Peyer's patch (tissue), 4 donors: ENCODE data around the gene SPSB2. TPM values are rescaled to one million over a fixed set of nuclear protein-coding genes. Genes with fewer than 3 reads are reported as not detected.
A peak's percentile ranks its signal among the peaks of the same experiment; 100 is the strongest.
"Not testable (repeated sequence)": the region's sequence is repeated elsewhere in the genome, so short reads cannot be mapped to it uniquely, and the experiment has no call there.

ENCODE experiments used
- DNase-seq, 3 donors: peaks; one replicate each; pipeline ENCODE4 v3.0.0-alpha.2; 2017 to 2019
- H3K27ac ChIP-seq, 4 donors: fragments of 200-600 bp; sonication (generic); one replicate each; pipeline ENCODE4 v1.5.1; 2016 to 2019
- H3K27me3 ChIP-seq, 2 donors: fragments of 200-600 bp; sonication (generic); one replicate each; pipeline ENCODE4 v1.5.1; 2019
- H3K36me3 ChIP-seq, 3 donors: fragments of 200-600 bp; sonication (generic); one replicate each; pipeline ENCODE4 v1.5.1; 2016 to 2019
- H3K4me1 ChIP-seq, 4 donors: fragments of 200-600 bp; sonication (generic); one replicate each; pipeline ENCODE4 v1.5.1; 2016 to 2019
- H3K4me3 ChIP-seq, 4 donors: fragments of 200-600 bp; sonication (generic); 1 replicate in 3 of 4; 2 replicates in 1 of 4; pipeline ENCODE4 v1.5.1; 2016 to 2019; ENCODE audit warnings: mild to moderate bottlenecking in 1 of 4
- H3K9me3 ChIP-seq, 4 donors: fragments of 200-600 bp; sonication (generic); one replicate each; pipeline ENCODE4 v1.5.1; 2016 to 2019; ENCODE audit warnings: mild to moderate bottlenecking in 1 of 4
- POLR2A ChIP-seq, 2 donors: fragments of 450-650 bp; IDR thresholded peaks; one replicate each; pipeline ENCODE4 v1.5.1; 2017; ENCODE audit warnings: antibody characterized with exemption in 2 of 2, mild to moderate bottlenecking in 2 of 2, moderate library complexity in 2 of 2
- total RNA-seq, 4 donors: library from RNA; depleted of rRNA; stranded (reverse); fragments of >200 nt; gene quantifications; one replicate each; pipeline ENCODE4 v1.1.0, GENCODE V29; 2016
- TF ChIP-seq, protein P1 (sequence below), 6 experiments: fragments of 450-650 bp in 4 of 6; fragments of 200-600 bp in 2 of 6; sonication (generic) in 1 of 6; IDR thresholded peaks; one replicate each; pipeline ENCODE4 v1.5.1; 2017 to 2019; ENCODE audit warnings: antibody characterized with exemption in 6 of 6, mild to moderate bottlenecking in 3 of 6, moderate library complexity in 1 of 6

Gene SPSB2
- total RNA-seq, 4 donors from 2014 or later, result 4.1 to 12.3 (median 9.9) TPM

DNA sequence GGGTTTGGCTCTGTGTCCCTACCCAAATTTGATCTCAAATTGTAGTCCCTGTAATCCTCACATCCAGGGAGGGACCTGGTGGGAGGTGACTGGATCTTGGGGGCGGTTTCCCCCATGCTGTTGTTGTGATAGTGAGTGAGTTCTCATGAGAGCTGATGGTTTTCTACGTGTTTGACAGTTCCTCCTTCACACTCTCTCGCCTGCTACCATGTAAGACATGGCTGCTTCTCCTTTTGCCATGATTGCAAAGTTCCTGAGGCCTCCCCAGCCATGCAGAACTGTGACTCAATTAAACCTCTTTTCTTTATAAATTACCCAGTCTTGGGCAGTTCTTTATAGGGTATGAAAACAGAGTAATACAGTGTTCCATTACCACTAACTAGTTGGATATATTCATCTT, 21.2 kb upstream of the SPSB2 start:
- no peaks in the 10 kb centered on the region for H3K27me3 ChIP-seq
- H3K27ac ChIP-seq, result no peak overlapping the region
- no peak overlapping the region for H3K4me3 ChIP-seq
- TF ChIP-seq, protein P1, sequence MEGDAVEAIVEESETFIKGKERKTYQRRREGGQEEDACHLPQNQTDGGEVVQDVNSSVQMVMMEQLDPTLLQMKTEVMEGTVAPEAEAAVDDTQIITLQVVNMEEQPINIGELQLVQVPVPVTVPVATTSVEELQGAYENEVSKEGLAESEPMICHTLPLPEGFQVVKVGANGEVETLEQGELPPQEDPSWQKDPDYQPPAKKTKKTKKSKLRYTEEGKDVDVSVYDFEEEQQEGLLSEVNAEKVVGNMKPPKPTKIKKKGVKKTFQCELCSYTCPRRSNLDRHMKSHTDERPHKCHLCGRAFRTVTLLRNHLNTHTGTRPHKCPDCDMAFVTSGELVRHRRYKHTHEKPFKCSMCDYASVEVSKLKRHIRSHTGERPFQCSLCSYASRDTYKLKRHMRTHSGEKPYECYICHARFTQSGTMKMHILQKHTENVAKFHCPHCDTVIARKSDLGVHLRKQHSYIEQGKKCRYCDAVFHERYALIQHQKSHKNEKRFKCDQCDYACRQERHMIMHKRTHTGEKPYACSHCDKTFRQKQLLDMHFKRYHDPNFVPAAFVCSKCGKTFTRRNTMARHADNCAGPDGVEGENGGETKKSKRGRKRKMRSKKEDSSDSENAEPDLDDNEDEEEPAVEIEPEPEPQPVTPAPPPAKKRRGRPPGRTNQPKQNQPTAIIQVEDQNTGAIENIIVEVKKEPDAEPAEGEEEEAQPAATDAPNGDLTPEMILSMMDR (IDR thresholded peaks at IDR 0.05), result no peak
- TF ChIP-seq POLR2A (IDR thresholded peaks at IDR 0.05), result no peak
- H3K36me3 ChIP-seq, result no peaks in the 10 kb centered on the region
- no peaks in the 10 kb centered on the region for H3K9me3 ChIP-seq
- DNase-seq, result no peak
- peaks cover 0 to 3% (median 0%) of the 10 kb centered on the region in 4 donors for H3K4me1 ChIP-seq

DNA sequence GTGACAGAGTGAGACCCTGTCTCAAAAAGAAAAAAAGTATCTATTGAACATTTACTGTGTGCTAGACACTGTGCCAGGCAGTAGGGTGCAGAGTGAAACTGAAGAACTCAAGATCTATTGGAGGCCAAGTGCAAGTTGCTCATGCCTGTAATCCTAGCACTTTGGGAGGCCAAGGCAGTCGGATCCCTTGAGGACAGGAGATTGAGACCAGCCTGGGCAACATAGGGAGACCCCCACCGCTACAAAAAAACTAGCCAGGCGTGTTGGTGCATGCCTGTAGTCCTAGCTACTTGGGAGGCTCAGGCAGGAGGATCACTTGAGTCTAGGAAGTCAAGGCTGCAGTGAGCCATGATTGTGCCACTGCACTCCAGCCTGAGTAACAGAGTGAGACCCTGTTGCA, 19.6 kb upstream of the SPSB2 start:
- H3K27me3 ChIP-seq, H3K9me3 ChIP-seq, DNase-seq, H3K36me3 ChIP-seq, H3K27ac ChIP-seq, H3K4me3 ChIP-seq, H3K4me1 ChIP-seq: not testable (repeated sequence)

DNA sequence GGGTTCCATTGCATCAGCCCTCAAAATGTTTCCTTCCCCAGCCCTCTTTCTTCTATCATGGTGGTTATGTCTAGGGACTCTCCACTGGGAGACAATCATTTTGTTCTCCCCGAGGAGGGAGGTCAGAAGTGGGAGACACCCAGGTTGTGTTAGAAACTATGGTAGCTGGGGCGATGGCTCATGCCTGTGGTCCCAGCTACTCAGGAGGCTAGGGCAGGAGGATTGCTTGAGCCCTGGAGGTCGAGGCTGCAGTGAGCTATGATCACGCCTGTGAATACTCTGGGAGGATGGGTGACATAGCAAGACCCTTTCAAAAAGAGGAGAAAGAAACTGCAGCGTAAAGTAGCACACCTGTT, 18.5 kb upstream of the SPSB2 start:
- TF ChIP-seq POLR2A (IDR thresholded peaks at IDR 0.05), result no peak
- TF ChIP-seq, protein P1 (IDR thresholded peaks at IDR 0.05), result no peak
- no peak for DNase-seq
- H3K4me1 ChIP-seq, result peaks cover 0 to 3% (median 0%) of the 10 kb centered on the region in 4 donors
- peak overlapping the region; percentile 43 to 62 (median 47) for H3K4me3 ChIP-seq
- peak overlapping the region; percentile 82 to 91 (median 87) for H3K27ac ChIP-seq
- H3K27me3 ChIP-seq, result no peaks in the 10 kb centered on the region
- H3K9me3 ChIP-seq, result no peaks in the 10 kb centered on the region
- H3K36me3 ChIP-seq, result no peaks in the 10 kb centered on the region

DNA sequence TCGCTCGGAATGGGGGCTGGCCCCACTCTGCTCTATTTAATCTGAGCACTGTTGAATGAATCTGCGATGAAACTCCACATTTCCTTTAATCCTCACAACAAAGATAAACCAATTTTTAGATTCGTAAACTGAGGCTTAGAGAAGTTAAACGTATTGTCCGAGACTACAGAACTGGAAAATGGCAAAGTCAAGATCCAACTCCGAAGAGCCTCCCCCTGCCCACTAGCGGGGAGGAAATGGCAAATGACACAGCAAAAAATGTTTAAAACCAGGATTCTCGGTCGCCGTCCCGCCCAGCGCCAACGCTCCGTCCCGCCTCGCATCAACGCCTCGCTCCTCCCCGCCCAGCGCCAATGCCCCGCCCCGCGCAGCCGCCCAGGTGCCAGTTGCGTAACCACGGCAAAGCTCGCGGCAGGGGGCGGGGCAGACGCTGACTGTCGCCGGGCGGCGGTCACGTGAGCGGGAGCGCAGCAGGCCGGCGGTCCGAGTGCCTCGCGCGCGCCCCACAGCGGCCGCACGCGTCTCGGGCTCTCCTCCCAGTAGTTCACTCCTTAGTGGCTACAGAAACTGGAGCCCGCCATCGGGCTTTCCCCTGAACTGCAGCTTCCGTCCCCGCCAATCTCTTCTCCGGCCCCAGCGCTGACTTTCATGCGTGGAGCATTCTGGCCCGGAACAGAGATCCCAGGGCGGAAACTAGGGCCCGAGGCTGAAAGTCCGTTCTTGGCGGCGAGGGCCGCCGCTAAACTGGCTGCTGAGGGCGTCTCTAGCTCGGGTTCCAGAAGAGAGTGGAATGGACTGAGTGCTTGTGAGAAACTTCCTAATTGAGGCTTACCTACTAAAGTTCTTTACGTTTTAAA, 17.9 kb upstream of the SPSB2 start:
- no peaks in the 10 kb centered on the region for H3K36me3 ChIP-seq
- H3K4me3 ChIP-seq, result peak overlapping the region; percentile 43 to 62 (median 47)
- H3K9me3 ChIP-seq, result no peaks in the 10 kb centered on the region
- TF ChIP-seq, protein P1 (IDR thresholded peaks at IDR 0.05), result peak; percentile 92 to 98 (median 94)
- peak; percentile 43 to 54 for TF ChIP-seq POLR2A (IDR thresholded peaks at IDR 0.05)
- H3K27ac ChIP-seq, result peak overlapping the region; percentile 82 to 91 (median 87)
- no peaks in the 10 kb centered on the region for H3K27me3 ChIP-seq
- peaks cover 0 to 3% (median 0%) of the 10 kb centered on the region in 4 donors for H3K4me1 ChIP-seq
- peak; percentile 99 for DNase-seq

DNA sequence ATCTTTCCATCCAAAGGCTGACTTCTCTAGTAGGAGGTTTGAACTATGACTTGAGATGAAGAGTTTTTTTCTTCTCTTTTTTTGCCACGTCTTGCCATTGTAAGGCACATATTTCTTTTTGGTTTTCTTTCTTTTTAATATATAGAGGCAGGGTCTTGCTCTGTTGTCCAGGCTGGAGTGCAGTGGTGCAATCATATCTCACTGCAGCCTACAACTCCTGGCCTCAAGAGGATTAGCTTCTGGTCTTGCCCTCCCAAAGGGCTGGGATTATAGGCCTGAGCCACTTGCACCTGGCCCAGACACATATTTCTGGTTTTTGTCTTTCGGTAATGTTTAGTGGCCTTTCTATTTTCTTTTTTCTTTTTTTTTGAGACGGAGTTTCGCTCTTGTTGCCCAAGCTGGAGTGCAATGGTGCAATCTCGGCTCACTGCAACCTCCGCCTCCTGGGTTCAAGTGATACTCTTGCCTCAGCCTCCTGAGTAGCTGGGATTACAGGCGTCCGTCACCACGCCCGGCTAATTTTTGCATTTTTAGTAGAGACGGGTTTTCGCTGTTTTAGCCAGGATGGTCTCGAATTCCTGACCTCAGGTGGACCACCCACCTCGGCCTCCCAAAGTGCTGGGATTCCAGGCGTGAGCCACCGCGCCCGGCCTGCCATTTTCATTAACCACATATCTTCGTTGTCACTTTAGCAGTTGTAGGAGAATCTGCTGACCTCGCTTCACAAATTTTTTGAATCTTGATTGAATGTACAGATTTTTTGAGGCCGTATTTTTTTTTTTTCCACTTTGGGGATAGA, 16.9 kb upstream of the SPSB2 start:
- not testable (repeated sequence) for H3K4me1 ChIP-seq, DNase-seq, H3K27me3 ChIP-seq, H3K4me3 ChIP-seq, H3K36me3 ChIP-seq, H3K9me3 ChIP-seq
- peak overlapping the region; percentile 64 to 91 (median 87) for H3K27ac ChIP-seq

DNA sequence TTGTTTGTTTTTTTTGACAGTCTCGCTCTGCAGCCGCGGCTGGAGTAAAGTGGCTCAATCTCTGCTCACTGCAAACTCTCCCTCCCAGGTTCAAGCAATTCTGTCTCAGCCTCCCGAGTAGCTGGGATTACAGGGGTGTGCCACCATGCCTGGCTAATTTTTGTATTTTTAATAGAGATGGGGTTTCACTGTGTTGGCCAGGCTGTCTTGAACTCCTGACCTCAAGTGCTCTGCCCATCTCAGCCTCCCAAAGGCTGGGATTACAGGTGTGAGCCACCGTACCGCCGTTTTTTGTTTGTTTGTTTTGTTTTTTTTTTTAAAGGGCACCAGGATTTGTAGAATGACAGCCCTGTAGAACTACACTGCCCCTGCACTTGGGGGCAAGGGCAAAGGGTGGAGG, 15.7 kb upstream of the SPSB2 start:
- not testable (repeated sequence) for DNase-seq, H3K27ac ChIP-seq, H3K4me3 ChIP-seq, H3K9me3 ChIP-seq, H3K36me3 ChIP-seq, H3K4me1 ChIP-seq, H3K27me3 ChIP-seq

DNA sequence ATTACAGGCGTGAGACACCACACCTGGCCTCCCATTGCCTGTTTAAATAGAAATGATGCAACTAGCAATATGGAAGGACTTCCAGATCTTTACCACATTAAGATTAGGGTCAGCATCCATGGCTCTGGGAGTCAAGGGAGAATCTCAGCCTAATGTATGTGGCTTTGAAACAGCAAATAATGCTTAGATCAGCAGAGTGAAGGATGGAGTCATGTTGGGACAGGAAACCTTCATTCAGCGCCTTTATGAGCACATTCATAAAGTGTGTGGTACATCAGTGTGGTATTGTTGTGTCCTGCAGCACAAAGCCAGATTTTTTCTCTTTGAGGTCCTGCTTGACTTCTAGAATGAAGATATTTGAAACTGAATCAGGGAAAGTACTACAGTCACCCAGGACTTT, 15.3 kb upstream of the SPSB2 start:
- H3K9me3 ChIP-seq, result no peaks in the 10 kb centered on the region
- peaks cover 0 to 12% (median 0%) of the 10 kb centered on the region in 3 donors for H3K36me3 ChIP-seq
- H3K27me3 ChIP-seq, result no peaks in the 10 kb centered on the region
- DNase-seq, result no peak
- no peak overlapping the region for H3K4me3 ChIP-seq
- H3K27ac ChIP-seq, result no peak overlapping the region
- H3K4me1 ChIP-seq, result peaks cover 0 to 3% (median 0%) of the 10 kb centered on the region in 4 donors
- TF ChIP-seq, protein P1 (IDR thresholded peaks at IDR 0.05), result no peak
- TF ChIP-seq POLR2A (IDR thresholded peaks at IDR 0.05), result no peak
